BE2C (cell line): ENCODE data around the gene ENPEP.

Source experiments
- DNase-seq: peaks from one replicate; pipeline ENCODE4 v3.0.0-alpha.2; 2020
- H3K27me3 ChIP-seq: fragments of 250-450 bp; sonication (Bioruptor Pico); 2 replicates; pipeline ENCODE4 v1.5.1; 2020; ENCODE audit warnings: mild to moderate bottlenecking
- H3K36me3 ChIP-seq: fragments of 250-450 bp; sonication (Bioruptor Pico); 2 replicates; pipeline ENCODE4 v1.5.1; 2020; ENCODE audit warnings: mild to moderate bottlenecking
- H3K4me1 ChIP-seq: fragments of 250-450 bp; sonication (Bioruptor Pico); 2 replicates; pipeline ENCODE4 v1.5.1; 2020
- H3K4me3 ChIP-seq: 2 replicates; pipeline ENCODE4 v1.5.1; 2011; ENCODE audit warnings: low read depth, low read length
- H3K9me3 ChIP-seq: fragments of 250-450 bp; sonication (Bioruptor Pico); 2 replicates; pipeline ENCODE4 v1.5.1; 2020
- CTCF ChIP-seq: IDR thresholded peaks from 2 replicates; pipeline ENCODE4 v1.5.1; 2012; ENCODE audit warnings: mild to moderate bottlenecking, low read depth, low read length

Gene ENPEP

DNA sequence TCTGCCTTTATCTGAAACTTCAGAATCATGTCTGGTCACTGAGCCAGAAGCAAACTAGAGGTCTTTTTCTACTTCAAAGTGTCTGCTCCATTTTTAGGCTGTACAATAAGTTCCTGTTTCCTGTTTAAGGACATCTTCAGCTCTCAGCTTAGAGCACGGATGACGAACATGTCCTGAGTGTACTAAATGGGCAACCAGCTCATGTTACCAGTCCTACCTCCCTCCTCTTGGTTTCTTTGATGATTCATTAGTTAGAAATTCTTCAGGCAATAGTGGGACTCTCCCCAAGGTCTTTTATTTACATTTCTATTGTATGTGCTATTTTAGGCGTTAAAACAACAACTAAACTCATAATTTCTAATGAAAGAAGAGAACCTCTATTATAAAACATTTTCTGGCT, 58.0 kb downstream of the ENPEP start:
- Histone ChIP-seq H3K4me3 (no peak overlapping the region), H3K4me1 (no peaks in the 10 kb centered on the region), H3K27me3 (no peaks in the 10 kb centered on the region), H3K9me3 (no peaks in the 10 kb centered on the region), H3K36me3 (no peaks in the 10 kb centered on the region)
- no peak for DNase-seq
- TF ChIP-seq CTCF = no peak

- Histone ChIP-seq H3K4me1 (no peaks in the 10 kb centered on the region), H3K36me3 (no peaks in the 10 kb centered on the region), H3K4me3 (no peak overlapping the region), H3K27me3 (0 out of 2 replicates have a peak, but pooled peaks cover 2% of the 10 kb centered on the region), H3K9me3 (no peaks in the 10 kb centered on the region)
- no peak for DNase-seq
- no peak for TF ChIP-seq CTCF
These were observed 64.6 kb downstream of the ENPEP start for GRCh38 chr4:110540581-110540980.

DNA sequence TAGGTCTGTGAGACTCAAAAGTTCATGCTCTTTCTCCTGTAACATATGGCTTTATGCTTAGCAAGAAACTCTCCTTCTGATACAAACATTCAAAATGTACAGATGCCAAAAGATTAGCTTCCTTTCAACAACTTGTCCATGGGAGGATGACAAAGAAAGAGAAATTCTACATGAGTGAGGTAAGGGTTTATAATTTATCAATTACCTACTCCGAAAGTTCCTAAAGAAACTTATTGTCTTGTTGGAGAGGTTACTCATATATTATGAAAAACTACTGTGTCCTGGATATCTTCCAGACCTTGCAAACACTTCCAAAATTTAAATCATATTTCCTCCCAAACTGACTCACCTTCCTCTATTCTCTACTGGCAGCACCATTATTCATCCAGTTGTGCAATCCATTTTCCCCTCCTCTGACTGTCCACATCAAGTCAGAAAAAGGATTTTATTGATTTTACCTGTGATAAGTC, 65.1 kb downstream of the ENPEP start:
- no peak for DNase-seq
- TF ChIP-seq CTCF = no peak
- H3K27me3 ChIP-seq = 0 out of 2 replicates have a peak, but pooled peaks cover 2% of the 10 kb centered on the region
- H3K4me3 ChIP-seq = no peak overlapping the region
- H3K36me3 ChIP-seq = no peaks in the 10 kb centered on the region
- H3K9me3 ChIP-seq = no peaks in the 10 kb centered on the region
- no peaks in the 10 kb centered on the region for H3K4me1 ChIP-seq

DNA sequence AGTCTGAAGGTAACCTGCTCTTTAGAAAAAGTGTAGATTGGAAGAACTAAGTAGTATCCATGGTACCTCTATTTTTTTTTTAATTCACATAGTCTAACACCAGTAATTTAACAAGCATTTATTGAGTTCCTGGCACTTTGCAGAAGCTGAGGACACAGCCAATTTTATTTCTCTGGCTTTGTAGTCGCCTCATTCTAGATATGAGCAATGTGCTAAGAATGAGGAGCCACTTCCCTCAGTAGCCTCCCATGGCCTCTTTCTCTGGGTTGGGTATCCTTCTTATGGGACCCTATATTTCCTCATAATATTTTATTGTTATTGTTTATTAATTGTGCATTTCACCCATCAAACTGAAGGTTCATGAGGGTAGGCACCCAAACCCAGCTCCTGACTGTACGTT, 67.6 kb downstream of the ENPEP start:
- H3K4me1 ChIP-seq = no peaks in the 10 kb centered on the region
- 0 out of 2 replicates have a peak, but pooled peaks cover 2% of the 10 kb centered on the region for H3K27me3 ChIP-seq
- H3K36me3 ChIP-seq = no peaks in the 10 kb centered on the region
- DNase-seq = no peak
- H3K9me3 ChIP-seq = no peaks in the 10 kb centered on the region
- H3K4me3 ChIP-seq = no peak overlapping the region
- TF ChIP-seq CTCF = no peak

DNA sequence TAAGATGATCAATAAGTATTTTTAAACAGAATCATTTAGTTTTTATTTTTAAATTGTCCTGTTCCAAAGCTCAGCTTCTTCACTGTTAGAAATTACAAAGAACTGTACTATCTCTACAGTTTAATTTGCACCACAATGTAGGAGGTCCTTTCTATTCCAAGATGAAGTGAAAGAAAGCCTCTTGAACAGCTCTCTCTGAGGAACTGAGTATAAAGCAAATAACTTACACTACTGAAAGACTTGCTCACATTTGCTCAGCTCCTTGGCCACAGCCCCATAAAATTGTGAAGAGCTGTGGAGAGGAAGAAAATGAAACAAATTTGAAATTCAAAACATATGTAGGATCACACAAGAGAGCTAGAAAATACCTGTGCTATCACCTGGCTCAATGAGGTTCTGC, 68.6 kb downstream of the ENPEP start:
- DNase-seq = no peak
- no peak for TF ChIP-seq CTCF
- Histone ChIP-seq H3K9me3 (no peaks in the 10 kb centered on the region), H3K27me3 (0 out of 2 replicates have a peak, but pooled peaks cover 2% of the 10 kb centered on the region), H3K4me1 (no peaks in the 10 kb centered on the region), H3K4me3 (no peak overlapping the region), H3K36me3 (no peaks in the 10 kb centered on the region)

- TF ChIP-seq CTCF = no peak
- Histone ChIP-seq H3K9me3 (no peaks in the 10 kb centered on the region), H3K27me3 (0 out of 2 replicates have a peak, but pooled peaks cover 3% of the 10 kb centered on the region), H3K4me3 (no peak overlapping the region), H3K36me3 (no peaks in the 10 kb centered on the region), H3K4me1 (no peaks in the 10 kb centered on the region)
- DNase-seq = no peak
These were observed 74.3 kb downstream of the ENPEP start for GRCh38 chr4:110550260-110550659.
